B cell (primary cell): ENCODE data around the gene ZMIZ1. TPM values are rescaled to one million over a fixed set of nuclear protein-coding genes. Genes with fewer than 3 reads are reported as not detected.

Experiments
- ATAC-seq: fragments of 200-7000 bp; cut with Tn5 transposase; one replicate; pipeline ENCODE4 v1.10.0; 2021; ENCODE audit warnings: low read depth, mild to moderate bottlenecking, moderate number of reproducible peaks, moderate library complexity
- CTCF ChIA-PET: fragments of 350-600 bp; sonication (Branson Sonifier 250); formaldehyde crosslinking; loops from one replicate; lab custom pipeline; 2021; ENCODE audit warnings: antibody characterized with exemption, inconsistent platforms; lab: Charles Lee
- POLR2A ChIA-PET: fragments of 350-600 bp; sonication (Branson Sonifier 250); formaldehyde crosslinking; loops from one replicate; lab custom pipeline; 2021; ENCODE audit warnings: antibody characterized with exemption; lab: Charles Lee
- DNase-seq: peaks from one replicate; pipeline ENCODE4 v3.0.0; 2013
- H2AFZ ChIP-seq: 2 replicates; pipeline ENCODE4 v1.6.1; 2012; ENCODE audit warnings: mild to moderate bottlenecking, low read depth, low read length; ENCODE audit not compliant: insufficient read depth, poor library complexity, severe bottlenecking
- H3K27ac ChIP-seq, 2 donors: 1 replicate in 1 of 2; 2 replicates in 1 of 2; pipeline ENCODE4 v1.5.1; 2012 to 2013; ENCODE audit warnings: low read length in 2 of 2, mild to moderate bottlenecking in 2 of 2, moderate library complexity in 1 of 2
- H3K27me3 ChIP-seq, 4 experiments: fragments of 200-600 bp in 1 of 4; sonication (generic) in 1 of 4; replicated peaks in 1 of 4; 1 replicate in 2 of 4; 2 replicates in 2 of 4; pipeline versions ENCODE4 v1.6.1 to v1.7.0; 2013 to 2016; ENCODE audit warnings: low read length in 3 of 4, mild to moderate bottlenecking in 2 of 4, mixed read lengths in 1 of 4, moderate library complexity in 1 of 4; ENCODE audit not compliant: insufficient read depth in 4 of 4, control insufficient read depth in 3 of 4; ENCODE audit errors: control extremely low read depth in 1 of 4
- H3K36me3 ChIP-seq, 2 experiments: replicated peaks in 1 of 2; 1 replicate in 1 of 2; 2 replicates in 1 of 2; pipeline versions ENCODE4 v1.6.1 to v1.7.1; 2013; ENCODE audit warnings: low read length in 1 of 2; ENCODE audit not compliant: insufficient read depth in 2 of 2, control insufficient read depth in 1 of 2; ENCODE audit errors: control extremely low read depth in 1 of 2, extremely low read depth in 1 of 2
- H3K4me1 ChIP-seq, 2 donors: fragments of 200-600 bp in 1 of 2; sonication (generic) in 1 of 2; 1 replicate in 1 of 2; 2 replicates in 1 of 2; pipeline versions ENCODE4 v1.5.1 to v1.6.1; 2013 to 2017; ENCODE audit warnings: low read length in 2 of 2; ENCODE audit not compliant: control insufficient read depth in 2 of 2, insufficient read depth in 2 of 2
- H3K4me2 ChIP-seq: replicated peaks from 2 replicates; pipeline ENCODE3; 2012; ENCODE audit warnings: mild to moderate bottlenecking, low read depth, low read length; ENCODE audit not compliant: poor library complexity, severe bottlenecking
- H3K4me3 ChIP-seq, 5 experiments: fragments of 200-600 bp in 1 of 5; sonication (generic) in 1 of 5; 1 replicate in 3 of 5; 2 replicates in 2 of 5; pipeline versions ENCODE4 v1.5.1 to v1.7.0; 2011 to 2016; ENCODE audit warnings: low read length in 4 of 5, mild to moderate bottlenecking in 4 of 5, low read depth in 2 of 5, control low read depth in 1 of 5, moderate library complexity in 1 of 5; ENCODE audit not compliant: insufficient read depth in 1 of 5; ENCODE audit errors: control extremely low read depth in 1 of 5, extremely low read depth in 1 of 5
- H3K79me2 ChIP-seq: fragments of 200-600 bp; sonication (generic); one replicate; pipeline ENCODE4 v1.6.0; 2016; ENCODE audit warnings: low read length; ENCODE audit not compliant: control insufficient read depth, insufficient read depth
- H3K9ac ChIP-seq: fragments of 200-600 bp; sonication (generic); 2 replicates; pipeline ENCODE4 v1.6.1; 2017; ENCODE audit warnings: mild to moderate bottlenecking, low read length, moderate library complexity
- H3K9me3 ChIP-seq, 3 donors: one replicate each; pipeline versions ENCODE4 v1.6.1 to v1.7.1; 2013; ENCODE audit warnings: low read length in 2 of 3; ENCODE audit not compliant: control insufficient read depth in 2 of 3, insufficient read depth in 1 of 3; ENCODE audit errors: control extremely low read depth in 1 of 3
- H4K20me1 ChIP-seq: 2 replicates; pipeline ENCODE4 v1.6.0; 2012; ENCODE audit warnings: mild to moderate bottlenecking, low read length; ENCODE audit not compliant: insufficient read depth, control insufficient read depth, poor library complexity, severe bottlenecking
- H3K27ac Mint-ChIP-seq: one replicate; pipeline ENCODE4 v1.8.0; 2021; ENCODE audit warnings: mixed read lengths
- H3K27me3 Mint-ChIP-seq: one replicate; pipeline ENCODE4 v1.8.0; 2021; ENCODE audit warnings: mixed read lengths
- H3K4me1 Mint-ChIP-seq: one replicate; pipeline ENCODE4 v1.8.0; 2021; ENCODE audit warnings: mixed read lengths
- H3K4me3 Mint-ChIP-seq: one replicate; pipeline ENCODE4 v1.8.0; 2021; ENCODE audit warnings: mixed read lengths
- H3K9me3 Mint-ChIP-seq: one replicate; pipeline ENCODE4 v1.8.0; 2022; ENCODE audit warnings: mixed read lengths; ENCODE audit not compliant: insufficient read depth
- CTCF ChIP-seq: fragments of 200-600 bp; IDR thresholded peaks from one replicate; pipeline ENCODE4 v1.8.0; 2022; ENCODE audit warnings: antibody characterized with exemption, mild to moderate bottlenecking
- EZH2 ChIP-seq: IDR thresholded peaks from 2 replicates; pipeline ENCODE4 v1.6.1; 2012; ENCODE audit warnings: borderline replicate concordance, low read depth, mild to moderate bottlenecking, moderate library complexity, low read length; ENCODE audit not compliant: insufficient read depth, poor library complexity, severe bottlenecking
- WGBS: methylation state at CpG from one replicate; pipeline ENCODE4 v1.1.5; 2013; ENCODE audit warnings: missing lambda C conversion rate; ENCODE audit not compliant: insufficient coverage; 5-methylcytosine and 5-hydroxymethylcytosine counted together
- intact Hi-C: fragments of 100-400 bp; cut with micrococcal nuclease; formaldehyde crosslinking; loops from one replicate; pipeline ENCODE4 v1.10.0; 2022
- polyA plus RNA-seq: library from polyadenylated mRNA; depleted of rRNA; stranded (reverse); fragments of >200 nt; gene quantifications from 2 replicates; pipeline ENCODE4 v1.2.3, GENCODE V29; 2012
- total RNA-seq, 2 donors: library from RNA; stranded (reverse); fragments of 120-200 nt in 1 of 2; gene quantifications; 1 replicate in 1 of 2; 2 replicates in 1 of 2; pipeline versions ENCODE4 v1.2.3 to v1.2.4, GENCODE V29; 2013 to 2022

Gene ZMIZ1
- total and polyA plus RNA-seq, 2 donors (not counting 1 experiment from before 2014, with no cell fraction given), result 14.3 to 64.9 TPM

- intact Hi-C loops, result no loop called here
- H3K36me3 ChIP-seq, result no peaks in the 10 kb centered on the region
- no peaks in the 10 kb centered on the region for H3K4me1 ChIP-seq
- 100% methylated on average over 3 of the region's 3 CpGs for WGBS
- H3K27me3 ChIP-seq, result no peaks in the 10 kb centered on the region
- no peak overlapping the region for H3K4me3 Mint-ChIP-seq
- no peak for ATAC-seq
- H3K27ac ChIP-seq, result no peak overlapping the region
- H2AFZ ChIP-seq, result no peak overlapping the region
- H3K27ac Mint-ChIP-seq, result no peak overlapping the region
- no peaks in the 10 kb centered on the region for H3K9me3 Mint-ChIP-seq
- H3K79me2 ChIP-seq, result no peaks in the 10 kb centered on the region
- no peaks in the 10 kb centered on the region for H3K9me3 ChIP-seq
- H3K4me3 ChIP-seq, result no peak overlapping the region
- H3K4me2 ChIP-seq, result no peak overlapping the region
- H3K4me1 Mint-ChIP-seq, result no peaks in the 10 kb centered on the region
- no peak overlapping the region for H3K9ac ChIP-seq
- ChIA-PET CTCF (no interaction called here), POLR2A (no interaction called here)
- DNase-seq, result no peak
- no peaks in the 10 kb centered on the region for H3K27me3 Mint-ChIP-seq
- no peaks in the 10 kb centered on the region for H4K20me1 ChIP-seq
- TF ChIP-seq EZH2 (no peak), CTCF (no peak)
Measured at GRCh38 chr10:79339266-79339665, 270.5 kb downstream of the ZMIZ1 start.

DNA sequence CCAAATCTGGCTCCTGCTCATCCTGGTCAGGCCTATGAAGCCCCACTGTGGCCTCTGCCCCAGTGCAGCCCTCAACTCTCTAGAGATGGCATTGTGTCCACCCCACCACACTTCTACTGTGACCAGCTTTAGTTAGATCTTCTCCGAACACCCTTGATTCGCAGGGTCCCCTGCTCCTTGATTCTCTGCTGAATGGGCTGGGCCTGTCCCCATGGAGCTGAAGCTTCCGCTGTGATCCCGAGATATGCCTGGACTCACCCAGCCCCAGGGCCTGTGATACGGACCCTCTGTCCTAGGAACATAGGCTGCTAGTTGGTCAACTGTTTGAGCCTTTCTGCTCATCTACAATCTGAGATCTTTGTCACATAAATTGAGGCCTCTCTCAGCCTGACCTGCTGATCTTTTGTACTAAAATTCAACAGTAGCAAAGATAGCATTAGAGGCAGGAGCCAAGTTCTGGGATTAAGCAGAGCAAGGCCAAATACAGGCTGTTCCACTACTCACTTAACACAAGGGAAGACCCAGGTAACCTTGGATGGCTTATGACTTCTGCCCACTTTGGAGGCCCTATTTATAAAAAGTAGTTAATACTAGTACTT, 272.0 kb downstream of the ZMIZ1 start:
- DNase-seq (no peak), ATAC-seq (no peak)
- TF ChIP-seq CTCF (no peak), EZH2 (no peak)
- 100% methylated on average over 5 of the region's 5 CpGs for WGBS
- H3K27ac Mint-ChIP-seq, result no peak overlapping the region
- H3K27ac ChIP-seq, result no peak overlapping the region
- ChIA-PET POLR2A (interaction anchor here (0.6 kb wide), 1 partner anchor 31 kb away, joined by 3 read pairs; no protein-coding TSS in a partner anchor), CTCF (interaction anchor here (1.0 kb wide), 1 partner anchor 143 kb away, joined by 3 read pairs; no protein-coding TSS in a partner anchor)
- no peak overlapping the region for H3K4me2 ChIP-seq
- no peak overlapping the region for H3K4me3 Mint-ChIP-seq
- H3K9me3 ChIP-seq, result no peaks in the 10 kb centered on the region
- no peaks in the 10 kb centered on the region for H3K79me2 ChIP-seq
- H3K9me3 Mint-ChIP-seq, result no peaks in the 10 kb centered on the region
- no peaks in the 10 kb centered on the region for H3K27me3 Mint-ChIP-seq
- no peaks in the 10 kb centered on the region for H3K36me3 ChIP-seq
- H2AFZ ChIP-seq, result no peak overlapping the region
- H3K9ac ChIP-seq, result no peak overlapping the region
- H4K20me1 ChIP-seq, result no peaks in the 10 kb centered on the region
- no peaks in the 10 kb centered on the region for H3K27me3 ChIP-seq
- intact Hi-C loops, result no loop called here
- H3K4me1 ChIP-seq, result no peaks in the 10 kb centered on the region
- no peaks in the 10 kb centered on the region for H3K4me1 Mint-ChIP-seq
- H3K4me3 ChIP-seq, result no peak overlapping the region
